IgD-negative memory B cell (primary cell): ENCODE measurements around the gene UHRF1. TPM values are rescaled to one million over a fixed set of nuclear protein-coding genes. Genes with fewer than 3 reads are reported as not detected.
"Not testable (repeated sequence)": the region's sequence is repeated elsewhere in the genome, so short reads cannot be mapped to it uniquely, and the experiment has no call there.

Experiments
- H3K27ac Mint-ChIP-seq, 3 donors: one replicate each; pipeline ENCODE4 v1.8.0; 2020 to 2022; ENCODE audit warnings: mild to moderate bottlenecking in 3 of 3, mixed read lengths in 3 of 3, moderate library complexity in 1 of 3
- H3K27me3 Mint-ChIP-seq: one replicate; pipeline ENCODE4 v1.8.0; 2021; ENCODE audit warnings: mixed read lengths
- H3K36me3 Mint-ChIP-seq: one replicate; pipeline ENCODE4 v1.8.0; 2020; ENCODE audit warnings: mild to moderate bottlenecking, mixed read lengths
- H3K4me1 Mint-ChIP-seq, 3 donors: one replicate each; pipeline ENCODE4 v1.8.0; 2020 to 2022; ENCODE audit warnings: mixed read lengths in 3 of 3, mild to moderate bottlenecking in 1 of 3
- H3K4me3 Mint-ChIP-seq, 4 donors: one replicate each; pipeline ENCODE4 v1.8.0; 2020 to 2022; ENCODE audit warnings: mild to moderate bottlenecking in 4 of 4, mixed read lengths in 4 of 4, moderate library complexity in 3 of 4
- H3K9me3 Mint-ChIP-seq, 3 donors: one replicate each; pipeline ENCODE4 v1.8.0; 2020 to 2021; ENCODE audit warnings: mixed read lengths in 3 of 3, mild to moderate bottlenecking in 1 of 3
- polyA plus RNA-seq: library from polyadenylated mRNA; unstranded; fragments of 300-500 nt; fragmentation: Illumina TruSeq; gene quantifications from one replicate; pipeline ENCODE4 v1.2.3, GENCODE V29; 2021

UHRF1 gene
- polyA plus RNA-seq, 1 donor from 2014 or later, result not detected

GRCh38 chr19:4969772-4970531, 60.7 kb downstream of the UHRF1 start:
- no peaks in the 10 kb centered on the region for H3K9me3 Mint-ChIP-seq
- H3K36me3 Mint-ChIP-seq, result peaks cover 6% of the 10 kb centered on the region
- peak overlapping the region; percentile 83 to 96 (median 89) for H3K4me3 Mint-ChIP-seq
- H3K27me3 Mint-ChIP-seq, result peaks cover 4% of the 10 kb centered on the region
- peak overlapping the region; percentile 67 to 89 (median 86) for H3K27ac Mint-ChIP-seq
- H3K4me1 Mint-ChIP-seq, result peaks cover 19 to 30% (median 26%) of the 10 kb centered on the region in 3 donors

- peaks cover 6% of the 10 kb centered on the region for H3K36me3 Mint-ChIP-seq
- peak overlapping the region; percentile 83 to 96 (median 89) for H3K4me3 Mint-ChIP-seq
- peak overlapping the region; percentile 67 to 89 (median 86) for H3K27ac Mint-ChIP-seq
- peaks cover 23 to 32% (median 27%) of the 10 kb centered on the region in 3 donors for H3K4me1 Mint-ChIP-seq
- H3K9me3 Mint-ChIP-seq, result no peaks in the 10 kb centered on the region
- peaks cover 4% of the 10 kb centered on the region for H3K27me3 Mint-ChIP-seq
Measured at GRCh38 chr19:4970558-4971423, 61.5 kb downstream of the UHRF1 start.

- H3K4me1 Mint-ChIP-seq, result peaks cover 27 to 35% (median 27%) of the 10 kb centered on the region in 3 donors
- peak overlapping the region in 2 of 3 donors; percentile 1 to 86 for H3K27ac Mint-ChIP-seq
- peak overlapping the region; percentile 41 to 93 (median 84) for H3K4me3 Mint-ChIP-seq
- H3K9me3 Mint-ChIP-seq, result no peaks in the 10 kb centered on the region
- H3K27me3 Mint-ChIP-seq, result peaks cover 4% of the 10 kb centered on the region
- peaks cover 6% of the 10 kb centered on the region for H3K36me3 Mint-ChIP-seq
Measured at GRCh38 chr19:4971424-4971793, 62.1 kb downstream of the UHRF1 start.

DNA sequence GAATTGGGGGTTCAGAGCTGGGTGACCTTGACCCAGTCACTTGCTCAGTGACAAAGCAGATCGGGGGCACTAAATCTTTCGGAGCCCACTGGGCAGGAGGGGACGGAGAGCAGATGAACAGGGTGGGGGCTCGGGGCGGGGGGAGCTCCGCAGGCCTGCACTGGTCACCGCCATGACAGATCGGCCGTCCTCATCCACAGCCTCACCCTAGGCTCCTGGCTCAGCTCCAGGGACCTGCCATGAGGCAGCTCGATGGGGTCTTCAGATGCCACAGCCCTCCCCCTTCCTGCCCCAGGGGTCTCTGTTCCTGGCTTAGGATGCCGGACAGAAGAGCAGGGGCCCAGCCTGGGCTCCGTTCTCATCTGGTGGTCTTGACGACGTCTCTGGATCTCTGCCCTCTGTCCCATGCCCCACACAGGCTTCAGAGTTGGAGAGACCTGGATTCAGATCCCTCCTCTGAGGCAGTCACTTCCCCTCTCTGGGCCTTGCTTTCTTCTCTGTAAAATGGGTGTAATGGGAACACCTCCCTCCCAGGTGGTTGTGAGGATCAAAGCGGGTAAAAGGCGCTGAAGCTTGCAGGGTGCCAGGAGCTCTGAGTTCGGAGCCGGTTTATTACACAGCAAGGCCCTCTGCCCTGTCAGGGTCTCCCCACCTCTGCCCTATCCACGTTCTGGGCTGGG, 62.7 kb downstream of the UHRF1 start:
- peaks cover 28 to 36% (median 30%) of the 10 kb centered on the region in 3 donors for H3K4me1 Mint-ChIP-seq
- peaks cover 7% of the 10 kb centered on the region for H3K36me3 Mint-ChIP-seq
- peak overlapping the region in 2 of 4 donors; percentile 22 to 93 for H3K4me3 Mint-ChIP-seq
- H3K27me3 Mint-ChIP-seq, result peaks cover 4% of the 10 kb centered on the region
- H3K9me3 Mint-ChIP-seq, result no peaks in the 10 kb centered on the region
- peak overlapping the region in 2 of 3 donors; percentile 54 to 96 for H3K27ac Mint-ChIP-seq

GRCh38 chr19:4972509-4973230, 63.4 kb downstream of the UHRF1 start:
- H3K9me3 Mint-ChIP-seq, result no peaks in the 10 kb centered on the region
- H3K4me3 Mint-ChIP-seq, result peak overlapping the region in 1 of 4 donors; percentile 52
- peak overlapping the region; percentile 54 to 96 (median 85) for H3K27ac Mint-ChIP-seq
- peaks cover 33 to 44% (median 37%) of the 10 kb centered on the region in 3 donors for H3K4me1 Mint-ChIP-seq
- peaks cover 11% of the 10 kb centered on the region for H3K36me3 Mint-ChIP-seq
- H3K27me3 Mint-ChIP-seq, result peaks cover 4% of the 10 kb centered on the region

GRCh38 chr19:4974880-4975469, 65.7 kb downstream of the UHRF1 start:
- H3K27ac Mint-ChIP-seq, result peak overlapping the region in 1 of 3 donors; percentile 4
- peak overlapping the region in 3 of 4 donors; percentile 17 to 46 (median 39) for H3K4me3 Mint-ChIP-seq

DNA sequence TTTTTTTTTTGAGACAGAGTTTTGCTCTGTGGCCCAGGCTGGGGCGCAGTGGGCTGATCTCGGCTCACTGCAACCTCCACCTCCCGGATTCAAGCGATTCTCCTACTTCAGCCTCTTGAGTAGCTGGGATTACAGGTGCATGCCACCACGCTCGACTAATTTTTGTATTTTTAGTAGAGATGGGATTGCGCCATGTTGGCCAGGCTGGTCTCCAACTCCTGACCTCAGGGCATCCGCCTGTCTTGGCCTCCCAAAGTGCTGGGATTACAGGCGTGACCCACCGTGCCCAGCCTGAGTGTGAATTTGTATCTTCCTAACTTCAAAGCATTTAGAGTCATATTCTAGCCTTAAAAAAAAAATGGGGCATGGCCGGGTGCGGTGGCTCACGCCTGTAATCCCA, 66.3 kb downstream of the UHRF1 start:
- Mint-ChIP-seq H3K4me1 (peaks cover 27 to 36% (median 28%) of the 10 kb centered on the region in 3 donors), H3K36me3 (peaks cover 12% of the 10 kb centered on the region)
- not testable (repeated sequence) for H3K27me3 Mint-ChIP-seq, H3K4me3 Mint-ChIP-seq, H3K27ac Mint-ChIP-seq, H3K9me3 Mint-ChIP-seq

More at GRCh38 chr19:4974880-4975469, 65.7 kb downstream of the UHRF1 start:
- no peaks in the 10 kb centered on the region for H3K9me3 Mint-ChIP-seq
- peaks cover 4% of the 10 kb centered on the region for H3K27me3 Mint-ChIP-seq
- peaks cover 12% of the 10 kb centered on the region for H3K36me3 Mint-ChIP-seq
- H3K4me1 Mint-ChIP-seq, result peaks cover 32 to 38% (median 33%) of the 10 kb centered on the region in 3 donors

DNA sequence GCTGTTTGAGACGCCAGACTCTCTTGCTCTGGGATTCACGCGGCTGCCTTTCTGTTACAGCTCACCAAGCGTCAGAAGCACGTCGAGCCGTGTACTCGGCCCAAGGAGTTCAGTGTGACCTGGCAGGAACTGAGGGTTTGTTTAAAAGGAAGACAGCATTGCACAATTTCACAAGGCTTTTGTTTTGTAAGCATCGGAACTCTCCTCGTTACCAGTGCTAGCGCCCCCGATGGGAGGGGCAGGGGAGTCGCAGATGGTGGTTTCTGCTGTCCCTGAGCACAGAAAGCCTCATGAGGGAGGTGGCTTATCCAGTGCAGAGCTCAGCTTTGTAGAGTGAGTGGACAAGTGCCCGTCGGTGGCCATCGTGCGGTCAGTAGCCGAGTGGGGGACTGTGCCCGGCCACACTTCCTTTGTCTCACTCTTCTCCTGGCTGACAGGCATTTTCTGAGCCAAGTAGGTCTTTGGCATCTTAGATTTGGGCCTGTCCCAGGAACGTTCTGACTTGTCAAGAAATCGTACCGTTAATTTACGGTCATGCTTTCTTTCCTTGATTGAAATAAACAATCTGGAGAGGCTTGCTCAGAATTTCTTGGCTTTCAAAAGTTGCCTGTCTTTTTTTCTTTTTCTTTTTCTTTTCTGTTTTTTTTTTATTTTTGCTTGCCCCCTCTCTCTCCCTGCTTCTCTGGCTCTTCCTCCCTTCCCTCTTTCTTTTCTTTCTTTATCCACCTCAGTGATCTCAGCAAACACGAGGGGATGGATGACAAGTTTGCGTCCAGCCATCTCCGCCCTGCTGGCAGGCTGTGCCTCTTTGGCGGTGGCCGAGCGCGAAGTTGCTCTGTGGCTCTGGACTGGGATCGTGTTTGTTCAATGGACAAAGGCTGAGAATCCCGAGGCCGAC, 67.3 kb downstream of the UHRF1 start:
- Mint-ChIP-seq H3K9me3 (no peaks in the 10 kb centered on the region), H3K4me1 (peaks cover 23 to 31% (median 24%) of the 10 kb centered on the region in 3 donors), H3K27ac (peak overlapping the region in 2 of 3 donors; percentile 31 to 87), H3K36me3 (peaks cover 10% of the 10 kb centered on the region), H3K4me3 (peak overlapping the region in 3 of 4 donors; percentile 77 to 89 (median 81)), H3K27me3 (no peaks in the 10 kb centered on the region)

- Mint-ChIP-seq H3K4me1 (peaks cover 21 to 32% (median 24%) of the 10 kb centered on the region in 3 donors), H3K9me3 (no peaks in the 10 kb centered on the region), H3K27ac (peak overlapping the region; percentile 31 to 93 (median 87)), H3K27me3 (no peaks in the 10 kb centered on the region), H3K4me3 (peak overlapping the region in 2 of 4 donors; percentile 43 to 89), H3K36me3 (peaks cover 10% of the 10 kb centered on the region)
Measured at GRCh38 chr19:4977299-4978174, 68.2 kb downstream of the UHRF1 start.

GRCh38 chr19:4979211-4979807, 70.0 kb downstream of the UHRF1 start:
- Mint-ChIP-seq H3K27ac (peak overlapping the region in 1 of 3 donors; percentile 73), H3K4me3 (peak overlapping the region in 1 of 4 donors; percentile 39), H3K36me3 (peaks cover 10% of the 10 kb centered on the region), H3K9me3 (no peaks in the 10 kb centered on the region), H3K27me3 (no peaks in the 10 kb centered on the region), H3K4me1 (peaks cover 25 to 38% (median 28%) of the 10 kb centered on the region in 3 donors)

DNA sequence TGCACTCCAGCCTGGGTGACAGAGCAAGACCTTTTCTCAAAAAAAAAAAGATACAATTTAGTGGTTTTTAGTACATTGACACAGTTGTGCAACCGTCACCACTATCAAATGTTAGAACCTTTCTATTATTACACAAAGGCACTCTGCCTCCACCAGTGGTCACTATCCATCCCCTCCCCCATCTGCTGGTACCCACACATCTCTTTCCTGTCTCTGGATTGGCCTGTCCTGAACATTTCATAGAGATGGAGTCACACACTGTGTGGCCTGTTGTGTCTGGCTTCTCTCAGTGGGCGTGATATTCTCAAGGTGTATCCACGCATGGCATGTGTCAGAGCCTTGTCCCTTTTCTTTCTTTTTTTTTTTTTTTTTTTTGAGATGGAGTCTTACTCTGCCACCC, 70.8 kb downstream of the UHRF1 start:
- Mint-ChIP-seq H3K4me3 (no peak overlapping the region), H3K27me3 (no peaks in the 10 kb centered on the region), H3K9me3 (no peaks in the 10 kb centered on the region), H3K4me1 (peaks cover 23 to 34% (median 24%) of the 10 kb centered on the region in 3 donors), H3K36me3 (peaks cover 9% of the 10 kb centered on the region), H3K27ac (no peak overlapping the region)
